ENCODE data around the gene TRIM25.

The TRIM25 gene

GRCh38 chr17:56863974-56864373 is 49.9 kb downstream of the TRIM25 start:
- DNase-seq = no peak

GRCh38 chr17:56861899-56862298 is 52.0 kb downstream of the TRIM25 start:
- no peak for DNase-seq

GRCh38 chr17:56851008-56851407 is 62.8 kb downstream of the TRIM25 start:
- no peak for DNase-seq

GRCh38 chr17:56850591-56850990 is 63.3 kb downstream of the TRIM25 start:
- no peak for DNase-seq

GRCh38 chr17:56849131-56849530 is 64.7 kb downstream of the TRIM25 start:
- no peak for DNase-seq

GRCh38 chr17:56847106-56847505 is 66.7 kb downstream of the TRIM25 start:
- no peak for DNase-seq

GRCh38 chr17:56845934-56846333 is 67.9 kb downstream of the TRIM25 start:
- DNase-seq = no peak

GRCh38 chr17:56842577-56842976 is 71.3 kb downstream of the TRIM25 start:
- no peak for DNase-seq

- no peak for DNase-seq
These were observed 75.2 kb downstream of the TRIM25 start for GRCh38 chr17:56838687-56839086.

Measured in cerebellar nuclear complex (tissue), 1 donor.